OCI-LY7 (cell line): ENCODE measurements around the gene PIEZO1.

Source experiments
- EZH2phosphoT487 ChIP-seq: fragments of 200-600 bp; sonication (generic); IDR thresholded peaks from 2 replicates; pipeline ENCODE4 v1.6.1; 2018; ENCODE audit warnings: low read depth, borderline replicate concordance, mild to moderate bottlenecking, mixed run types, antibody characterized with exemption, low read length, moderate library complexity, mixed read lengths
- TF ChIP-seq, protein P1 (sequence below): fragments of 200-600 bp; sonication (generic); conservative IDR thresholded peaks from 2 replicates; pipeline ENCODE4 v1.5.1; 2014; ENCODE audit warnings: mild to moderate bottlenecking, antibody characterized with exemption, low read length, moderate library complexity, mixed read lengths

- TF ChIP-seq, protein P1, sequence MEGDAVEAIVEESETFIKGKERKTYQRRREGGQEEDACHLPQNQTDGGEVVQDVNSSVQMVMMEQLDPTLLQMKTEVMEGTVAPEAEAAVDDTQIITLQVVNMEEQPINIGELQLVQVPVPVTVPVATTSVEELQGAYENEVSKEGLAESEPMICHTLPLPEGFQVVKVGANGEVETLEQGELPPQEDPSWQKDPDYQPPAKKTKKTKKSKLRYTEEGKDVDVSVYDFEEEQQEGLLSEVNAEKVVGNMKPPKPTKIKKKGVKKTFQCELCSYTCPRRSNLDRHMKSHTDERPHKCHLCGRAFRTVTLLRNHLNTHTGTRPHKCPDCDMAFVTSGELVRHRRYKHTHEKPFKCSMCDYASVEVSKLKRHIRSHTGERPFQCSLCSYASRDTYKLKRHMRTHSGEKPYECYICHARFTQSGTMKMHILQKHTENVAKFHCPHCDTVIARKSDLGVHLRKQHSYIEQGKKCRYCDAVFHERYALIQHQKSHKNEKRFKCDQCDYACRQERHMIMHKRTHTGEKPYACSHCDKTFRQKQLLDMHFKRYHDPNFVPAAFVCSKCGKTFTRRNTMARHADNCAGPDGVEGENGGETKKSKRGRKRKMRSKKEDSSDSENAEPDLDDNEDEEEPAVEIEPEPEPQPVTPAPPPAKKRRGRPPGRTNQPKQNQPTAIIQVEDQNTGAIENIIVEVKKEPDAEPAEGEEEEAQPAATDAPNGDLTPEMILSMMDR: no peak
- no peak for TF ChIP-seq EZH2phosphoT487
Measured at GRCh38 chr16:88684569-88685155, 100.4 kb downstream of the PIEZO1 start.
